Ramos (cell line): ENCODE results near the gene JPH3.
"Not testable (repeated sequence)": the region's sequence is repeated elsewhere in the genome, so short reads cannot be mapped to it uniquely, and the experiment has no call there.

Experiments
- in situ Hi-C: fragments of 300-500 bp; cut with MboI; formaldehyde crosslinking; loops from one replicate; pipeline ENCODE4 v1.14.3; 2022; ENCODE audit warnings: low sequenced_read_pairs; ENCODE audit not compliant: unreplicated experiment

JPH3 gene

GRCh38 chr16:87705771-87706277, 103.5 kb downstream of the JPH3 start:
- in situ Hi-C loops = no loop called here

GRCh38 chr16:87706278-87707000, 104.1 kb downstream of the JPH3 start:
- in situ Hi-C loops = no loop called here

- in situ Hi-C loops = no loop called here
Measured at GRCh38 chr16:87707097-87707496, 104.8 kb downstream of the JPH3 start.

DNA sequence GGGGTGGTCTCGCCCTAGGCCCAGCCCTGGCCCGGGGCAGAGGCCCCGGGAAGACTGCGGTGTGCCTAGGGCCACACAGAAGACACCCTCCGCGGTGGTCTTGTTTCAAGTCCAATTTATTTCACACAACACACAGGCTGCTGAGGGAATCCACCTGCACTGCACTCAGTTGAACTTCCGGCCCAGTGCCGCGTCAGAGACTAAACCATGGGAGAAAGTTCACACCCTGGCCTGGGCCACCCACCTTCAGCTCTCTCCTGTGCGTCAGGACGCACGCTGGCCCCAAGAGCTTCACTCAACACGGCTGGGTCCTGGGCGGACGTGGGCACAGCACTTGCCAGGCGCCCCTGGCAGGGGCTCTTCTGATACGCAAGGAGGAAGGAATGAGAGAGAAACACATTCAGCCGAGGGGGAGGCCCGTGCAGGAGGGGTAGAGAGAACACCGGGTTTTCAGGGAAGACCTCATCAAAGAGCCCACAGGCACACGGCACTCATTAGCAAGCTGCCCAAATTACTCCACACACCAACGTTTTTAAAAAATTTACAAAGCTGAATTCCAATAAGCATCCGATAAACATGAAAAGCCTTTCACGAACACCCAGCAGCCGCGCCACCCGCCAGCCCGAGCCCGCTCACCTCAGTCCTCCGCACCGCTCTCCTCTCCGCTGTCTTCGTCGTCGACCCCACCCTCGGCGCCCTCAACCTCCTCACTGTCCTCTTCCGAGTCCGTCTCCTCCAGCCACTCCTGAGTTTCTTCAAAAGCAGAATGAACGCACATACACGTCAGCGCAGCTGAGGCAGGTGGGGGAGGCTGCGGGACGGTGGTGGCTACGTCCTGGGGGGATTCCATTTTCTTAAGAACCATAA, 105.6 kb downstream of the JPH3 start:
- in situ Hi-C loops = no loop called here

GRCh38 chr16:87708881-87709638, 106.8 kb downstream of the JPH3 start:
- in situ Hi-C loops = no loop called here

- in situ Hi-C loops = no loop called here
Measured at GRCh38 chr16:87709677-87710076, 107.4 kb downstream of the JPH3 start.

- in situ Hi-C loops = no loop called here
Measured at GRCh38 chr16:87710887-87711286, 108.6 kb downstream of the JPH3 start.

DNA sequence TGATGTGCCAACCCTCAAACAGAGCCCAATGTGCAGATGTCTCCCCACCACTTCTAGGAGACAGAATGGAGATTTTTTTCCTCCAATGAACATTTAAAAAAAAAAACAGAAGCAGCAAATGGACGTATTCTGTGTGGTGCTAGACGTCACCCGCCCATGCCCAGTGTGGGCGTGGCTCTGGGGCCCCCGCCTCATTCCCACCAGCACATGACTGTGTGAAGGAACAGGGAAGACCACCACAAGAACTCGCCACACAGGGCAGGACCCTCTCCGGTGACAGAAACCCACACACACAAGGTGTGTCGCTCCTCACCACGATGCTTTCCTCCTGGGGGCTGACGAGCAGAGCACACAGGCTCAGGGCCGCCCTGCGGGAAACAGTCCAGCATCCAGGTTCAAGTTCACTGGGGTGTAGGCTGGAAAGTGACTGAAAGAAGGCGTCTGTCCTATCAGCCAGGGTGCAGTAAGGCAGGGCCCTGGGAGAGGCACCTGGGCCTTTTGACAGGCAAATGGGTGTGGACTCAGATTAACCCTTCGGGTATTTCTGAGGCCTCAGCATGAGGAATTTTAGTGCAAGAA, 110.0 kb downstream of the JPH3 start:
- in situ Hi-C loops = no loop called here

DNA sequence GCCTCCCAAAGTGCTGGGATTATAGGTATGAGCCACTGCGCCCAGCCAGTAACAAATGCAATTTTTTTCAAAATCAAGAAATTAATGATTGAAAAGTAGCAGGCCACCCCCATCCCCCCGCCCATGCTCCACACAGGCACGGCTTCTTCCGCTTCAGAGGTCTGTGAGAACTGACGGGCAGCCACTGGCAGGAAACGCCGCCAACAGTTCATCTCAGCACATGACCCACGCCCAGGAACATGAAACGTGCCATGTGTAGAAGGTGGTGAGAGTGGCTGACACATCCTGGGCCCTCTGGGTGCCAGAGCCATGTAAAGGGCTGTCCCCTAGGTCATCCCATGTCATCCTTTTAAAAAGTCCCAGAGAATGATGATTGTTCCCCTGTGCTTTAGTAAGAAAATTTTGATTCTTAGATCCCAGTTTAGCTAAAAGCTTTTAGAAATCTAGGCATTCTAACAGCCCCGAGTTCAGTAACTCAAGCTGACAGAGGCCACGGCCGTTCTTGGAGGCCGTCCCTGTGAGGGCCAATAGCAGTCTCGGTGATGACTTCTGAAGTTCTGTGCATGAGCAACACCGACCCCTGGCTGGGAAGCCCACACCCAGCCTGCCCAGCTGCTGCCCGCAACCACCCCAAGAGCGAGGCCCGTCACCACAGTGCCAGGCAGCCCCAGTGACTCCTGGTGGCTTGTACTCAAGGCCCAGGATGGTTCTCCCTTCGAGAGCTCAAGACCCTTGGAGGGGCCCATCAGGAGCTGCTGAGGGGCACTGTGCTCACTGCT, 111.3 kb downstream of the JPH3 start:
- in situ Hi-C loops = no loop called here

DNA sequence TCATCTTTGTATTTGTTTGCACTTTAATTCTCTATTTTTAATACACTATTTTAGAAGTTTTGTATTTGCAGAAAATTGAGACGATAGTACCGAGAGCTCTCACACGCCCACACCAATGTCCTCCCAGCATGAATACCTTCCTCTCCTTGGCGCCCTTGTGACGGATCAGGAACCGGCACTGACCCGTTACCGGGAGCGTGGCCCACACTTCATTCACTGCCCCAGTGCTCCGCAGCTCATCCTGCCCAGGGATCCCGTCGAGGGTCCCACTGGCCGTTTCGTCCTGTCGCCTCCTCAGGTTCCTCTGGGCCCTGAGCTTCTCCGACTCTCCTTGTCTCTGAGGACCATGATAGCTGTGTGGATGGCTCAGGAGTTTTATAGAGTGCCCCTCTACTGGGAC, 112.9 kb downstream of the JPH3 start:
- in situ Hi-C loops = no loop called here

DNA sequence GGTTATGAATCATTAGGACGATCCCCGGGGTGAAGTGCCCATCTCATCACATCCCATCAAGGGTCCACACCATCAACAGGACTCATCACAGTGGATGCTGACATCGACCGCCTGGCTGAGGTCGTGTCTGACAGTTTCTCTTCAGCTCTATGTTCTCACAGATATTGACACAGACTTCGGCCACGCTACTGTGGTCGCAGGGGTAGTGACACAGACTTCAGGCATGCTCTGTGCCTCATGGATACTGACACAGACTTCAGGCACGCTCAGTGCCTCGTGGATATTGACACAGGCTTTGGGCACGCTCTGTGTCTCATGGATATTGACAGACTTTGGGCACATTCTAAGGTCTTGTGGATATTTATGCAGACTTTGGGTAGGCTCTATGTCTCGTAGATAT, 113.3 kb downstream of the JPH3 start:
- in situ Hi-C loops = no loop called here

DNA sequence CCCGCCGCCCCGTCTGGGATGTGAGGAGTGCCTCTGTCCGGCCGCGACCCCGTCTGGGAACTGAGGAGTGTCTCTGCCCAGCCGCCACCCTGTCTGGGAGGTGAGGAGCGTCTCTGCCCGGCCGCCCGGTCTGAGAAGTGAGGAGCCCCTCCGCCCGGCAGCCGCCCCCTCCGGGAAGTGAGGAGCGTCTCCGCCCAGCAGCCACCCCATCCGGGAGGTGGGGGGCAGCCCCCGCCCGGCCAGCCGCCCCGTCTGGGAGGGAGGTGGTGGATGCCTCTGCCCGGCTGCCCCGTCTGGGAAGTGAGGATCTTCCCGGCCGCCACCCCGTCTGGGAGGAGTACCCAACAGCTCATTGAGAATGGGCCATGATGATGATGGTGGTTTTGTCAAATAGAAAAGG, 116.5 kb downstream of the JPH3 start:
- in situ Hi-C loops = not testable (repeated sequence)

DNA sequence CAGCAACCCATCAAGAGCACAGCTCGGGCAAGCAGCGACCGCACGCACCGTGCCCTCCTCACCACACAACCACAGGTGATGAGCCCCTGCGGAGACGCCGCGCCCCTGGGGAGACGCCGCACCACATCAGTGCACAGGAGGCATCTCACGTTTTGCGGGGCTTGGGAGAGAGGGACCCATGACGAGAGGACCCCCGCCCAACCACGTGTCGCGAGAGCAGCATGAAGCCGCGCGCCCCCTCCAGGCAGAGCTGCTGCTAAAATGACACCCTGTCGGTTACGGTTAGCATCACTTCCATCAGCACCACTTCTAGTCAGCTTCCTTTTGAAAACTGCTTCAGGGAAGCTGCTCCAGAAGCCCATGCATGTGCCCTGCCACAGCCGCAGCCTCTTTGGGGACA, 118.1 kb downstream of the JPH3 start:
- in situ Hi-C loops = no loop called here

DNA sequence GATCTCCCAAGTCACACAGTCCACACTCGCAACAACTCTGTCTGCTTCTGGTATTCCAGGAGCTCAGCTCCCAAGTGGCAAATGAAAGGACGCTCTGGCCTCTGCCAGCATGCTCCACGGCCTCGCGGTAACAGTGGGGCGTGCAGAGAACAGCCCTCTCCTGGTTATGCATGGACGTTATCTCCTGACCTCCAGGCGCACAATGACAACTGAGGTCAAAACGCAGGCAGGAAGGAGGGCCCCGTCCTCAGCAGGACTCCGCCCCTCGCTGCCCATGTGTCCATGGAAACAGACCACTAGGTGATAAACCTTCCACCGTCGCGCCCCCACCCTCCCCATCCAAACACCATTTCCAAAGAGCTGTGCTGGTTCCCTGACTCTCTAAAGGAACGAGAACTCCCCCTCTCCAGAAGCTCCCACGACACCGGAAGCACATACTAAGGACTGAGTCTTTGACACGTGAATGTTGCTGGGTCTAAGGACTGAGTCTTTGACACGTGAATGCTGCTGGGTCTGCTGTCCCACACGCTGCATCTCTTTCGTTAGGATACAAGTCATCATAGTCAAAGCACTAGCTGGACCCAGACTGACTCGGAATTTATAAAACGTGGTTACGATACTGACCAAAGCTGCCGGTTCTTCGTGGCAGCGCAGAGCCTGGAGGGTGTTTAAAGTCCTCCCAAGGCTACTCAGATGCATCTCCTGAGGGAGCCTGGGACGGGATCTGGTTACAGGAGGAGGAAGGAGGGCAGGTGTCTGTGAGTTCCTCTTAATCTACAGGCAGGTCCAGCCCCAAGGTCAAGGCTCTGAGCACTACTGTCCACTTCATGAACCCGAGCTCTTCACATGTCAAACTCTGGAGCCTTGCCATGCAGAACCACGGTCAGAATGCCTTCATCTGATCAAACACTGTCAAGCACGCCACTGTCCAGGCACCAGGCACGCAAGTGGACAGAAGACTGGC, 119.6 kb downstream of the JPH3 start:
- in situ Hi-C loops = no loop called here

- in situ Hi-C loops = no loop called here
Measured at GRCh38 chr16:87722590-87723225, 120.4 kb downstream of the JPH3 start.

DNA sequence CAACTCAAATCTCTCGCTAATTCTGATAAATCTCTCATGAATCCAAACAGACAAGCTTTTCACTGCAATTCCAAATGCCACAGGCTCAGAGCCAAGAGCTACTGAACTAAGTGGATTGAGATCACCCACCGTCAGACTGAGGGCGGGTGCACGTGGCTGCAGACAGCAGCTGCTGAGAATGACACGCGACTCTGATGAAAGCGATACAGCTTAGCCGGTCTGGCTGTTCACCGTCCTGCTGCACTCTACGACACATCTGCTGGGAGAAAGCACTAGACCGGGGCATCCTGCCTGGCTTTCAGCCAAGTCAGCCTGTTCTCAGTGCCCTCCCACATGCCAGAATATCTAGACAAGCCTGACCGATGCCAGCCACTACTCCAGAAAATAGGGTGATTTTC, 120.9 kb downstream of the JPH3 start:
- in situ Hi-C loops = no loop called here

- in situ Hi-C loops = no loop called here
Measured at GRCh38 chr16:87724490-87725291, 122.4 kb downstream of the JPH3 start.
